ENCODE results near the gene DKC1. TPM values are rescaled to one million over a fixed set of nuclear protein-coding genes. Genes with fewer than 3 reads are reported as not detected.

The DKC1 gene
- total and polyA plus RNA-seq, 2 of the 4 experiments (the other 2 are of a cell fraction), result 49.9 to 63.8 TPM

GRCh38 chrX:154813801-154814200 lies 51.1 kb downstream of the DKC1 start:
- Histone ChIP-seq H3K4me3 (ENCODE audit: insufficient read depth, low read depth, low read length) (no peak overlapping the region), H2BK20ac (ENCODE audit: low read depth, low read length) (no peak overlapping the region), H4K5ac (ENCODE audit: low read depth, low read length) (no peak overlapping the region), H2AK5ac (ENCODE audit: low read depth, low read length) (no peak overlapping the region), H3K9me1 (ENCODE audit: insufficient read depth, low read length) (no peaks in the 10 kb centered on the region), H3K14ac (replicated peaks; ENCODE audit: low read depth, low read length) (no peak overlapping the region), H2BK15ac (ENCODE audit: low read depth, low read length) (no peak overlapping the region), H3K56ac (ENCODE audit: extremely low read depth, insufficient read depth, low read length) (no peak overlapping the region), H3K9me3 (ENCODE audit: control insufficient read depth, insufficient read depth, low read length) (no peaks in the 10 kb centered on the region), H3K9ac (ENCODE audit: low read depth, low read length) (no peak overlapping the region), H3K36me3 (ENCODE audit: control insufficient read depth, insufficient read depth, low read length) (no peaks in the 10 kb centered on the region), H3K4ac (ENCODE audit: low read depth, low read length) (no peak overlapping the region), H3K27me3 (ENCODE audit: control insufficient read depth, insufficient read depth, low read length) (no peaks in the 10 kb centered on the region), H4K91ac (ENCODE audit: insufficient read depth, low read depth, low read length) (no peak overlapping the region), H2BK5ac (ENCODE audit: low read depth, low read length, poor library complexity, severe bottlenecking) (no peak overlapping the region), H3K18ac (ENCODE audit: low read depth, low read length) (no peak overlapping the region), H2AFZ (replicated peaks; ENCODE audit: low read length, poor library complexity) (no peak overlapping the region), H3K4me1 (ENCODE audit: control insufficient read depth, insufficient read depth, low read length) (no peaks in the 10 kb centered on the region), H2BK120ac (ENCODE audit: low read depth, low read length) (no peak overlapping the region), H3K27ac (ENCODE audit: insufficient read depth, low read length) (no peak overlapping the region), H2AK9ac (replicated peaks; ENCODE audit: low read depth, low read length, poor library complexity) (no peak overlapping the region), H3K23ac (ENCODE audit: low read depth, low read length) (no peak overlapping the region), H4K20me1 (ENCODE audit: insufficient read depth, low read length) (no peaks in the 10 kb centered on the region), H3K79me1 (ENCODE audit: low read depth in 1 of 2, low read length in 2 of 2) (no peaks in the 10 kb centered on the region), H3K4me2 (ENCODE audit: low read depth, low read length) (no peak overlapping the region), H4K8ac (ENCODE audit: low read depth in 2 of 2, low read length in 2 of 2) (no peak overlapping the region)
- DNase-seq, result no peak
- ChIA-PET POLR2A (ENCODE audit: unreplicated experiment) (no interaction called here), CTCF (no interaction called here)
- dilution Hi-C loops (cut with HindIII; ENCODE audit: low sequenced_read_pairs, unreplicated experiment) (no loop called here), in situ Hi-C loops (cut with MboI; ENCODE audit: low sequenced_read_pairs) (no loop called here), intact Hi-C loops (cut with micrococcal nuclease) (no loop called here)
- TF ChIP-seq MXI1 (IDR thresholded peaks at IDR 0.05; ENCODE audit: borderline replicate concordance, low read depth, low read length), result no peak
- TF ChIP-seq CHD1 (IDR thresholded peaks at IDR 0.05; ENCODE audit: low read depth, low read length), result no peak
- TF ChIP-seq FOS (IDR thresholded peaks at IDR 0.05; ENCODE audit: low read depth, low read length), result no peak
- TF ChIP-seq MAZ (IDR thresholded peaks at IDR 0.05; ENCODE audit: borderline replicate concordance, low read depth, low read length), result no peak
- no TSS peak for BruUV-seq (replicated peaks)
- no peak for ATAC-seq (ENCODE audit: low read depth)
- no CpG with 5 or more reads among the region's 1 CpG for WGBS, 2 experiments (ENCODE audit: extremely low coverage in 2 of 2, insufficient read length in 1 of 2)
